ENCODE results near the gene POGK.

POGK gene

DNA sequence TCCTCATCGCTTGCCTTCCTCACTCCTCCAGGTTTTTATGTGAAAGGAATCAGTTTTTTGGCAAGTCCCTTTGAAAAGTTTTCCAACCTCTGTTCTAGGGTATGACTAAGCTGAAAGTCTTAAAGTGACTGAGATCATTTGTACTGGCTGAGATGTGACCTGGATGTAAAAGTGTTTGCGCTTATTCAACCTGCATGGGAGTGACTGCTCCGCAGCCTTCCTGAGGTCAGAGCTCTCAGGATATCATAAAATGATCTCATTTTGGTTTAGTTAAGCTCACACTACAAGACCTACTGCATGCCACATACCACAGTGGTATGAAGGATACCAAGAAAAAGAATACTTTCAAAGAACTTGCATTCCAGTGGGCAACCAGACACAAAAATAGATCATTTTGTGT lies 66.6 kb downstream of the POGK start:
- no peak for DNase-seq

All from NCI-H2081 (cell line).